Measurements from ENCODE around the gene SURF4. TPM values are rescaled to one million over a fixed set of nuclear protein-coding genes. Genes with fewer than 3 reads are reported as not detected.

SURF4 gene
- total RNA-seq, 1 donor from 2014 or later = 188 TPM

DNA sequence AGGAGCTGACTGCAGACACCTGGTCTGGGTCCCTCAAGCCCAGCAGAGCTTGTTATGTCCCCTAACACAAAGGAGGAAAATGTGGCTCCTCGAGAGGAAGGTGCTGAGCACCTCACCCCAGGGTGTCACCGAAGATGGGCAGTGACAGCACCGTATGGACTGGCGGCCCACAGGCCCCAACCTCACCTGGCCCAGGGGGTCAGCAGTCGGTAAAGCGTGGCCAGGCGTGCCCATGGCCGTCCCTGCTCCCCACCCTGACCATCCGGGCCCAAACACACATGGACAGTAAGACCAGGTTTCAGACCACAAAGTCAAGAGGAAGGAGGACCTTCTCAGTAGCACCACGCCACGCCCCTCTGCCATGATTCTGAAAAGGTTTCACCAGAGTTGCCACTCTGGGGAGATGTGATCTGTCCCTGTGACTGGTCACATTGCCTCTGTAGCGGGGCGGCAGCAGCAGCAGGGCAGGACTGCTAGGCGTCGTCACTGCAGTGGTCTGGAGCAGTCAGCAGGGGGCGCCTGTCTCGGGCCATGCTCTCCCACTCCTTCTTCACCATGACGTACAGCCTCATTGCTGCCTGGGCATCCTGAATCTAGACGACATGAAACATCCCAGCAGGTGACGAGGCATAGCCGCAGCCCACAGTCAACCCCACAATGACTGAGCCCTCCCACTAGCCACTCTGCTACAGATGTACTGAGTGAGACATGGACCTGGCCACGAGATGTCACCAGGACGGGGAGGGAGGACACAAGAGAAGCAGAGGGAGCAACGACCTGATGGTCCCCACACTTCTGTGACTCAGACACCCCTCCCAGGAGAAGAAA is 30.8 kb upstream of the SURF4 start:
- TF ChIP-seq, protein P1, sequence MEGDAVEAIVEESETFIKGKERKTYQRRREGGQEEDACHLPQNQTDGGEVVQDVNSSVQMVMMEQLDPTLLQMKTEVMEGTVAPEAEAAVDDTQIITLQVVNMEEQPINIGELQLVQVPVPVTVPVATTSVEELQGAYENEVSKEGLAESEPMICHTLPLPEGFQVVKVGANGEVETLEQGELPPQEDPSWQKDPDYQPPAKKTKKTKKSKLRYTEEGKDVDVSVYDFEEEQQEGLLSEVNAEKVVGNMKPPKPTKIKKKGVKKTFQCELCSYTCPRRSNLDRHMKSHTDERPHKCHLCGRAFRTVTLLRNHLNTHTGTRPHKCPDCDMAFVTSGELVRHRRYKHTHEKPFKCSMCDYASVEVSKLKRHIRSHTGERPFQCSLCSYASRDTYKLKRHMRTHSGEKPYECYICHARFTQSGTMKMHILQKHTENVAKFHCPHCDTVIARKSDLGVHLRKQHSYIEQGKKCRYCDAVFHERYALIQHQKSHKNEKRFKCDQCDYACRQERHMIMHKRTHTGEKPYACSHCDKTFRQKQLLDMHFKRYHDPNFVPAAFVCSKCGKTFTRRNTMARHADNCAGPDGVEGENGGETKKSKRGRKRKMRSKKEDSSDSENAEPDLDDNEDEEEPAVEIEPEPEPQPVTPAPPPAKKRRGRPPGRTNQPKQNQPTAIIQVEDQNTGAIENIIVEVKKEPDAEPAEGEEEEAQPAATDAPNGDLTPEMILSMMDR (IDR thresholded peaks at IDR 0.05; ENCODE audit: insufficient read depth, low read length, poor library complexity, severe bottlenecking) = peak; percentile 93
- no peaks in the 10 kb centered on the region for H3K27me3 ChIP-seq (ENCODE audit: control insufficient read depth, insufficient read depth, low read length)
- H3K4me3 ChIP-seq (ENCODE audit: low read depth, low read length) = no peak overlapping the region
- peaks cover 5% of the 10 kb centered on the region for H3K36me3 ChIP-seq (ENCODE audit: control insufficient read depth, insufficient read depth, low read length)
- no peak for DNase-seq (ENCODE audit: low read depth)

DNA sequence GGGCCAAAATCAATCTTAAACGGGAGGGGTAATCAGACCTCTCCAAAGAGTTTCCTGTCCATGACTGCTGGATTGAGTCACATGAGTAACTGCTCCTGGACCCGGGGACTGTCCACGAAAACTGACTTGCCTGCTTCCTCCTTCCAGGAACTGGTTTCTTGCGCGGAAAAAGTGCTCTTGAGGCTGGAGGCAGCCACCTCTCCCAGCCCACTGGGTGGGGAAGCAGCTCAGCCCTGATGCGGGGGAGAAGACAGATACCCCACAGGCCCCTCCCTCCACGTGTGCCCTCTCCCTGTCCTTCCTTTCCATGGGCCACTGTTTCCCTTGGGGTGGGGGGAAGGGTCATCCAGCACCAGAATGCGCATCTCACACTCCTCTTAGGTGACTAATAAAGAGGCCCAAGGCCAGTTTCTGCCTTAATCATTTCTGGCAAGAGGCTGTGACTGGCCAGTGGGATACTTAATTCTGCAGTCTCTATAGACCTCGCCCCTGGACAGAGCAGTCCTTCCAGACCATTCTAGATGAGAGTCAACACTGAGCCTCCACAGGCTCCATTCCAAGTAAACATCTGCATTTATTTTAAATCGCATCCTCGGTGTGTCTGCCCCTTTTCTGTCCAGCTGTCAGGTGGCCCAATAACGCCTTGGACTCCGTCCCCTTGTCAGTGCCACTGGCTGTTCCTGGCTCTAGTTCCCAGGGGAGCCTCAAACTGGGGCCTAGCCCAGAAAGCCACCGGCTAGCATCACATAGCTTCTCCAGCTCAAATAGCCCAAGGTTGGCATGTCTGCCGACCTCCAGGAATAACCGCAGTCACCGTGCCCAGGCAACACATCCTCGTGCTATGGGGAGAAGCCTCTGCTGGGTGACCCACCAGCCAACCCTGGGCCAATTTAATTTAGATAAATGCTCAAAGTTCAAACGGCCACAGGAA is 29.9 kb upstream of the SURF4 start:
- no peaks in the 10 kb centered on the region for H3K27me3 ChIP-seq (ENCODE audit: control insufficient read depth, insufficient read depth, low read length)
- H3K4me3 ChIP-seq (ENCODE audit: low read depth, low read length) = no peak overlapping the region
- H3K36me3 ChIP-seq (ENCODE audit: control insufficient read depth, insufficient read depth, low read length) = peaks cover 5% of the 10 kb centered on the region
- TF ChIP-seq, protein P1 (IDR thresholded peaks at IDR 0.05; ENCODE audit: insufficient read depth, low read length, poor library complexity, severe bottlenecking) = no peak
- no peak for DNase-seq (ENCODE audit: low read depth)

DNA sequence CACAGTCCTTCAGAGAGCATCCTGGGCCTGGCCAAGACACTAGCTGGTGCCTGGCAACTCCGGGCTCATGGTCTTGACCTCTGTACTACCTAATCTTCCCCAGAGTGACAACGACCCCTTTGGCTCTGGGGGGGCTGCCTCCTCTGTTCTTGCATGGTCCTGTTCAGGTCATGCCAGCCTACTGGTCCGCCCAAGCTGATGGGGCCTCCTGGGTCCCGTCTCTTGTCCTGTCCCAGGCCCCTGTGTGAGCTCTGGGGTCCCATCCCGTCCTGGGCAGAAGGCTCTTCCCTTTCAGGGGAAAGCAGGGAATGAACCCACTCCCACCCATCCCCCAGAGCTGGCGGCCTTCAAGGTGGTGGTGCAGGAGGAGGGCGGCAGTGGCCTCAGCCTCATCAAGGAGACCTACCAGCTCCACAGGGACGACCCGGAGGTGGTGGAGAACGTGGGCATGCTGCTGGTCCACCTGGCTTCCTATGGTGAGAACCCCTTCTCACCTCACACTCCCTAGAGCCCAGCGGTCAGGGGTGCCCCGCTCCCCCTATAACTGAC is 28.7 kb upstream of the SURF4 start:
- no peak for DNase-seq (ENCODE audit: low read depth)
- no peaks in the 10 kb centered on the region for H3K27me3 ChIP-seq (ENCODE audit: control insufficient read depth, insufficient read depth, low read length)
- H3K4me3 ChIP-seq (ENCODE audit: low read depth, low read length) = no peak overlapping the region
- TF ChIP-seq, protein P1 (IDR thresholded peaks at IDR 0.05; ENCODE audit: insufficient read depth, low read length, poor library complexity, severe bottlenecking) = no peak
- peaks cover 3% of the 10 kb centered on the region for H3K36me3 ChIP-seq (ENCODE audit: control insufficient read depth, insufficient read depth, low read length)

DNA sequence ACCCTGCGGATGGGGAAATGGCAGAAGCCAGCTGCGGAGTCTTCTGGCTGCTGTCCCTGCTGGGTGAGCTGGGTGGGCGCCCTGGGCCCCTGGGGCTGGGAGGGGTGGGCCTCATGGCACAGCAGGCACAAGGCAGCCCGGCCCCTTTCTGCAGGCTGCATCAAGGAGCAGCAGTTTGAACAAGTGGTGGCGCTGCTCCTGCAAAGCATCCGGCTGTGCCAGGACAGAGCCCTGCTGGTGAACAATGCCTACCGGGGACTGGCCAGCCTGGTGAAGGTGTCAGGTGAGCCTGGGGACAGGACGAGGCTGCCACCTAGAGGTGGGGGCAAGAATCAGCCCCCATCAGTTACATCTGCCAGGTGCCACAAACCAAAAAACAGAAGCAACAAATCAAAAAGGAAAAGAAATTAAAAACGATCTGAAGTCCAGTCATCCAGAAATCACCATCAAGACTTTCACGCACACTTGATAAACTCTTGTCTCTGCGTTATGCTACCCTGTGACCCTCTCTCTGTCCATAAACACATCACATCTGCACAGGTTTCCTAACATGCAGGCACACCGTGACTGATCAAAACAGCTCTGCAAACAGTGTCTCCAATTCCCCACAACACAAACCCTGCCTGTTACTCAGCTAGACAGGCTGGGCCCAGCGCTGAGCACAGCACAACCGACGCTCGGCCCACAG is 28.1 kb upstream of the SURF4 start:
- Histone ChIP-seq H3K4me3 (ENCODE audit: low read depth, low read length) (no peak overlapping the region), H3K36me3 (ENCODE audit: control insufficient read depth, insufficient read depth, low read length) (peaks cover 3% of the 10 kb centered on the region), H3K27me3 (ENCODE audit: control insufficient read depth, insufficient read depth, low read length) (no peaks in the 10 kb centered on the region)
- DNase-seq (ENCODE audit: low read depth) = peak; percentile 7
- TF ChIP-seq, protein P1 (IDR thresholded peaks at IDR 0.05; ENCODE audit: insufficient read depth, low read length, poor library complexity, severe bottlenecking) = peak; percentile 76

DNA sequence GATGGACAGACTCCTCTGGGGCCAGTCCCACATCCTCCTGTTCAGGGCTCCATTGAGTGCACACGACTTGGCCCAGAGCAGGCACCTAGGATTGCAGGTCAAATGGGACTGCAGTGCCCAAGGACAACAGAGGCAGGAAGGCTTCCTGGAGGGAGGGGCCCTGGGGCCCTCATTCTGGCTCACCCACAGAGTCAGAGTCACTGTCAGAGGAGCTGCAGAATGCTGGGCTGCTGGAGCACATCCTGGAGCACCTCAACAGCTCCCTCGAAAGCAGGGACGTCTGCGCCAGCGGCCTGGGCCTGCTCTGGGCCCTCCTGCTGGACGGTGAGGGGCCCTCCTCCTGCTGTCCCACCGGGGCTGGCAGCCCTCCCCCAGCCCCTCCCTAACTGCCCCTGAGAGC is 26.8 kb upstream of the SURF4 start:
- DNase-seq (ENCODE audit: low read depth) = no peak
- TF ChIP-seq, protein P1 (IDR thresholded peaks at IDR 0.05; ENCODE audit: insufficient read depth, low read length, poor library complexity, severe bottlenecking) = no peak
- peaks cover 3% of the 10 kb centered on the region for H3K27me3 ChIP-seq (ENCODE audit: control insufficient read depth, insufficient read depth, low read length)
- peaks cover 3% of the 10 kb centered on the region for H3K36me3 ChIP-seq (ENCODE audit: control insufficient read depth, insufficient read depth, low read length)
- H3K4me3 ChIP-seq (ENCODE audit: low read depth, low read length) = no peak overlapping the region
